Cardiac fibroblast (primary cell): ENCODE measurements around the gene CACNA1H.
"Not testable (repeated sequence)": the region's sequence is repeated elsewhere in the genome, so short reads cannot be mapped to it uniquely, and the experiment has no call there.

Experiments
- DNase-seq, 2 donors: peaks; one replicate each; pipeline versions ENCODE4 v3.0.0 to v3.0.0-alpha.2; 2010; ENCODE audit warnings: low read depth in 2 of 2
- H3K4me3 ChIP-seq, 2 donors: replicated peaks in 1 of 2; 1 replicate in 1 of 2; 2 replicates in 1 of 2; pipeline ENCODE4 v1.5.1; 2011; ENCODE audit warnings: low read depth in 2 of 2, low read length in 2 of 2, mild to moderate bottlenecking in 2 of 2, moderate library complexity in 1 of 2
- TF ChIP-seq, protein P1 (sequence below): IDR thresholded peaks from one replicate; pipeline ENCODE4 v1.5.1; 2011; ENCODE audit warnings: low read depth, mild to moderate bottlenecking, low read length, inconsistent platforms

CACNA1H gene

DNA sequence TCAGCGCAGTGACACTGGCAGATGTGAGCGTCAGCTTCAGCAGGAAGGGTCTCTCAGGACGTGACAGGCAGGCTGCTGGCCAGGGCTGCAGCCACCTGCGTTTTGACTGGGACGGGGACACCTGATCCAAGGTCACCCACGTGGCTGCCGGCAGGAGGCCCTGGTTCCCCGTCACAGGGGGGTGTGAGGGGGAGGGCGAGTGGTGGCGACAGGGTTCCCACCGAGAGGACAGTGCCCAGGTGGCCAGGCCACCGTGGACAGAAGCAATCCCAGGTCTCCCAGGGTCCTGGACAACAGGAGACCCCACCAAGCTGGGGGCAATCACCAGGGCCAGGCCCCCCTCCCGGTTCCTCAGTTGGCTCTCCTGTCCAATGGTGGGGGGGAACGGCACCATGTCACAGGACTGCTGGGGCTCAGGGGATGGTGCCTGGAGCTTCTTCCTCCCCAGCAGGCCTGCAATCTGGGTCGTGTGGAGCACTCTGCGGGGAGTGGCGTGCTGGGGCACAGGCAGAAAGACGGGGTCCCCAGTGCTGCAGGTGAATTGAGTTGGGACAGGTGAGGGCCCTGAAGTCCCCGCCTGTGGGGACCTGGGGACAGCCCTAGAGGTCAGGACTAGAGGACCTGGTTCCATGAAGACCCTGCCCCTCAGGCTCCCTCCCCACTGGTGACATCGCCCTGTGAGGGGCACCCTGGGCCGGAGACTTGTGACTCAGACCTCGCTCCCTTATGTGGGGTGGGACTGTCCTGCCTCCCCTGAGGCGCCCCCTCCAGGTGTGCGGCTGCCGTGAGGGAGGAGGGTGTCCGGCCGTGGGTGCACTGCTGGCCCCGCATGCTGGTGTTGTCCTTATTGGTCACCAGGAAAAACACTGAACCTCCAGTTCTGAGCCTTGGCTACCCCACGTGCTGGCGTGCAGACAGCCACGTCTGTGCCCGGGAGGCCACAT, 91.3 kb downstream of the CACNA1H start:
- not testable (repeated sequence) for H3K4me3 ChIP-seq, DNase-seq

DNA sequence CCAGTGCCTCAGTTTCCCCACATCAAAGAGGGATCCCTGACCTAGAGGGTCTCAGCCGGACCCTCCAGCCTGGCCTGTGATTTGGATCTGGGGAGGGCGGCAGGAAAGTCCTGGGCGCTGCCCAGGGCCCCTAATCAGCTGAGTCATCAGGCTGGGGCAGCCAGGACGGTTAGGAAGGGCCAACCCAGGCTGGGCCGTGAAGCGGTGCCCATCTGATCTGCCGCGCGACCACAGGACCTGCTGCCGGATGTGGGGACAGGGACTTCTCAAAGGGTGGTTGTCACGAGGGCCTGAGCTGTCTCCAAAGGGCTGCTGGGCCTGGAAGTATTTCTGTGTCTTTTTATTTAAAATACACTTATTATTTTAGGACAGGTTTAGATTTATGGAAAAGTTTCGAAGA, 92.0 kb downstream of the CACNA1H start:
- no peak overlapping the region for H3K4me3 ChIP-seq

DNA sequence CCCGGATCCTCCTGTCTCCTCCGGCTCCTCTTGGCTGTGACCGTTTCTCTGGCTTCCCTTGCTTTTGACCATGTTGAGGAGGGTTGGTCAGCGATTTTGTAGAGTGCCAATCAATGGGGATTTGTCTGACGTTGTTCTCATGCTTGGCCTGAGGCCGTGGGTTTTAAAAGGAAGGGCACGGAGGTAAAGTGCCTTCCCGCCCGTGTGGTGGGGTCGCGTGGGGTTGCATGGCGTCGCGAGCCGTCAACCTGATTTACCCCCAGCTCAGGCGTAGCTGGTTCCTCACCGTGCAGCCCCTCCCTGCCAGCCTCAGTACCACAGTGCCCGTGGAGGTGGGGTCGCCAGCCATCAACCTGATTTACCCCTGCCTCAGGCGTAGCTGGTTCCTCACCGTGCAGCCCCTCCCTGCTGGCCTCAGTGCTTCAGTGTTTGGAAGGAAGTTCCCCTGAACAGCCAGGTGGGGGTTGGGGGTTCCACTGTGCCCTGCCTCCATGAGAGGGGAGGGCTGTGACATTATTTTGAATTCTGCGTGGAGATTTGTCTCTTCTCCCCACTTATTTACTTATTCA, 92.6 kb downstream of the CACNA1H start:
- TF ChIP-seq, protein P1, sequence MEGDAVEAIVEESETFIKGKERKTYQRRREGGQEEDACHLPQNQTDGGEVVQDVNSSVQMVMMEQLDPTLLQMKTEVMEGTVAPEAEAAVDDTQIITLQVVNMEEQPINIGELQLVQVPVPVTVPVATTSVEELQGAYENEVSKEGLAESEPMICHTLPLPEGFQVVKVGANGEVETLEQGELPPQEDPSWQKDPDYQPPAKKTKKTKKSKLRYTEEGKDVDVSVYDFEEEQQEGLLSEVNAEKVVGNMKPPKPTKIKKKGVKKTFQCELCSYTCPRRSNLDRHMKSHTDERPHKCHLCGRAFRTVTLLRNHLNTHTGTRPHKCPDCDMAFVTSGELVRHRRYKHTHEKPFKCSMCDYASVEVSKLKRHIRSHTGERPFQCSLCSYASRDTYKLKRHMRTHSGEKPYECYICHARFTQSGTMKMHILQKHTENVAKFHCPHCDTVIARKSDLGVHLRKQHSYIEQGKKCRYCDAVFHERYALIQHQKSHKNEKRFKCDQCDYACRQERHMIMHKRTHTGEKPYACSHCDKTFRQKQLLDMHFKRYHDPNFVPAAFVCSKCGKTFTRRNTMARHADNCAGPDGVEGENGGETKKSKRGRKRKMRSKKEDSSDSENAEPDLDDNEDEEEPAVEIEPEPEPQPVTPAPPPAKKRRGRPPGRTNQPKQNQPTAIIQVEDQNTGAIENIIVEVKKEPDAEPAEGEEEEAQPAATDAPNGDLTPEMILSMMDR: no peak
- DNase-seq: no peak
- no peak overlapping the region for H3K4me3 ChIP-seq

More for the DNA sequence above, 92.0 kb downstream of the CACNA1H start:
- DNase-seq: no peak
- TF ChIP-seq, protein P1: no peak

DNA sequence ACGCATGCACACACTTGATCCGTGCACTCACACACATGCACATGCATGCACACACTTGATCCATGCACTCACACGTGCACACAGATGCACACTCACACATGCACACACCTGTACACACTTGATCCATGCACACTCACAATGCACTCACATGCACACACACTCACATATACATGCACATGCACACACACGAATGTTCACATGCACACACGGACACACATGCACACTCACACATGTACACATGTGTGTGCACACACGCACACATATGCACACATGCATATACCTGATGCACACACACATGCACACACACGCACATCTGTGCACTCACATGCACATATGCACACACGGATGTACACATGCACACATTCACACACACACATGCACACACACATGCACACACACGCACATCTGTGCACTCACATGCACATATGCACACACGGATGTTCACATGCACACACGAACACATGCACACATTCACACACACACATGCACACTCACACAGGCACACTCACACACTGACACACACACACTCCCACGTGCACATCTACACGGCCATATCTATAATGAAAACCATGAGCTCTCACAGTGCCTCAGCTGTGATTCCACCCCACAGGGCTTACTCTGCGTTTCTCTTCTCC, 95.1 kb downstream of the CACNA1H start:
- not testable (repeated sequence) for DNase-seq, H3K4me3 ChIP-seq

DNA sequence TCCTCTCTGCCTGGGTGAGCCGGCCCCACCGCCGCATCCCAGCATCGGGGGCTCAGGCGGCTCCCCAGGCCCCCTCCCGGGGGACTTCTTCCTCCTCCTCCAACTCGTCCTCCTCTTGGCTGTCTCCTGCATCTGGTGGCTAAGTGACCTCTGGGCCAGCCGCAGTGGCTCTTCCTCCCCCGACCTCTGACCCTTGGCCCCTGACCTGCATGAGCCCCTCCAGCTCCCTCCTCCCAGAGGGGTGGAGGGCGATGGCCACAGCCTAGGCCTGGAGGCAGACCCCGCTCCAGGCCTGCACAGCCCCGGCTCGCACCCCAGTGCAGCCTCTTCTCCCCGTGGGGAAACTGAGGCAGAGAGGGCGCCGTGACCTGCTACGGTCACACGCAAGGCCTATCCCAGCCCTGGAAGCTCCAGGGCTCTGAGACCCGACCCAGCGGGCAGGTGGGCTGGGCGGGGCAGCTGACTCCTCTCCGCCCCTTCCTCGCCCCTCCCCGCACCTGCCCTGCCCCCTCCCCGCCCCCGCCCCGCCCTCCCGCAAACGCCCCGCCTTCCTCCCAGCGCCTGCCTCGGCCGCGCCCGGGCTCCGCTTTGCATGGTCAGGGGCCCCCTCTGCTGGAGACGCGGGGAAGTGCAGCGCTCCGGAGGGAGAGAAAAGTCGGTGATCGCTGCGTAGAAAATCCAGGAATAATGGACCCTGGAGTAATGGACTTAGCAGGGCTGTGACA, 96.3 kb downstream of the CACNA1H start:
- DNase-seq, H3K4me3 ChIP-seq: not testable (repeated sequence)

DNA sequence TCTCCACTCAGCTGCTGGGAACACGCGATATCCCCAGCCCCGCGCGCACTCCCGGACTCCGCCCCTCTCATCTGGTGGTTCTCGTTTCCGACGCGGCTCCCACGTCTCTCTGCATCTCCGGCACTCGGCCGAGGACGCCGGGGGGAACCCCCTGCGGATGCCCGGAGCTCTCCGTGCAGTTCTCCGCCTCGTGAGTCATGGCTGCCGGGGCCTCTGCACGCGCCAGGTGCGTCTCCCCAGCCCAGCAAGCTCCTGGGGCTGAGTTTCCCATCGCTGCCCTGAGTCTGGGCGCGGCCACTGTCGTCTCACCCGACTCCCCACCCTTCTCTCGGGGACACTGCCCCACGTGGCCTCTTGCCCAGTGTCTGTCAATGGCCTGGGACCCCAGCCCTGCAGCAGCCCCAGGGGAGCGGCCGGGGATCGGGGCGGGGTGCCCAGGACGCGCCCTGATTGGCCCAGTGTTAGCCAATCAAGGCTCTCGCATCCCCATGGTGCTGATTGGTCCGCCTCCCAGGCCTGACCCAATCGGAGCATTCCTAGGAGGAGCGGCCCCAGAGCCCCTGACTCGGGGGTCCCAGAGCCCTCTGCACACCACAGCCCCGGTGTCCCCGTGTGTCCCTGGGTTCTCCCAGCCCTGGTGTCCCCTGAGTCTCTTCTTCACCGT, 100.9 kb downstream of the CACNA1H start:
- not testable (repeated sequence) for DNase-seq, H3K4me3 ChIP-seq

DNA sequence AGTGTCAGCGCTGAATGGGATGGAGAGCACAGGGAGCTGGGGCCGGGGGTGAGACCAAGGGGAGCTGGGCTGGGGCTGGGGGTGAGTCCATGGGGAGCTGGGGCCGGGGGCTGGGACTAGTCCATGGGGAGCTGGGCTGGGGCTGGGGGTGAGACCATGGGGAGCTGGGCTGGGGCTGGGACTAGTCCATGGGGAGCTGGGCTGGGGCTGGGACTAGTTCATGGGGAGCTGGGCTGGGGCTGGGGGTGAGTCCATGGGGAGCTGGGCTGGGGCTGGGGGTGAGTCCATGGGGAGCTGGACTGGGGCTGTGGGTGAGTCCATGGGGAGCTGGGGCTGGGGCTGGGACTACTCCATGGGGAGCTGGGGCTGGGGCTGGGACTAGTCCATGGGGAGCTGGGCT, 101.9 kb downstream of the CACNA1H start:
- not testable (repeated sequence) for H3K4me3 ChIP-seq, DNase-seq

DNA sequence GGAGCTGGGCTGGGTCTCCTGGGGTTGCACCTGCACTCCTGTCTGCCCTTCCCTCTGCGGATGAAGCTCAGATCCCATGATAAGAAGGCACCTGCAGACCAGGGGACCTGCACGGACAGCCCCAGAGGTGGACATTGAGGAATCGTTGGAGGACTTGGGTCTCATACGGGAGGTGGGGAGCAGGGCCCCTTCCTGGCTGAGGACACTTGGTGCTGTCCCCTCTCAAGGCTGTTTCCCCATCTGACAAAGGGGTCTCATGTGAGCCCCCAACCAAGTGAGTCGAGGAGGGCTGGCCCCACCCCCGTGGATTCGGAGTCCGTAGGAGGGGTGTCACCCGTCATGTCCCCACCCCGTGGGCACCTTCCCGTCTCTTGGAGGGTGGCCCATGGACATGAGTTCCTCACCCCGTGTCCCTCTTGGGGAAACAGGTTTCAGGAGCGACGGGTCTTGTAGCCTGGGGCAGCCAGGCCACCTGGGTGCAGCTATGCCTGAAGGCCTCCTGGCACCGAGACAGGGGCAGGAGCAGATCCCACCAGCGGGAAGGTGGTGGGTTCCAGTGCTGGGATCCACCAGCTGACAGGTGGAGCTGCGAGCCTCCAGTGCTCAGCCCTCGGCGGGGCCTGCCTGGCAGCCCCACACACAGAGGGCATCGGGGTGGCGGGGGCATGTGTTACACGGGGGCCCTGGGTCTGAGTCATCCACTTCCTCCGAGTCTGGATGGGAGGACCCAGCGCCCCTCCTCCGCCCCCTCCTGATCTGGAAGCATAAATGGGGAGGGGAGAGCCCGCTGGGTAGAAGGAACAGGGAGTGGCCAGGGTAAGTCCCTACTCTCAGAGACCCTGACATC, 102.6 kb downstream of the CACNA1H start, which contains the start of gene TPSD1:
TSS of gene TPSD1 (plus strand) at position 794 of the 847 bp plus-strand sequence. CDS start 212 bp downstream, outside the sequence.
- not testable (repeated sequence) for DNase-seq, H3K4me3 ChIP-seq

DNA sequence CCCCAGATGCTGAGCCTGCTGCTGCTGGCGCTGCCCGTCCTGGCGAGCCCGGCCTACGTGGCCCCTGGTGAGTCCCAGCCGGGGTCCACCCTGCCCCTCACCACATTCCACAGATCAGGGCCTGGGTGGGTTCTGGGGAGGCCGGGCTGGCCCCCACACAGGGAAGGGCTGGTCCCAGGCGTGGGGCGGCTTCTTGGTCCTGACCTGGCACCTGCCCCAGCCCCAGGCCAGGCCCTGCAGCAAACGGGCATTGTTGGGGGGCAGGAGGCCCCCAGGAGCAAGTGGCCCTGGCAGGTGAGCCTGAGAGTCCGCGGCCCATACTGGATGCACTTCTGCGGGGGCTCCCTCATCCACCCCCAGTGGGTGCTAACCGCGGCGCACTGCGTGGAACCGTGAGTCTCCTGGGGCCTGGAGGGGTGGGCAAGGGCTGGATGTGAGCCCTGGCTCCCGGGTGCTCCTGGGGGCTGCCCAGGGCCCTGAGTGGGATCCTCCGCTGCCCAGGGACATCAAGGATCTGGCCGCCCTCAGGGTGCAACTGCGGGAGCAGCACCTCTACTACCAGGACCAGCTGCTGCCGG, 103.5 kb downstream of the CACNA1H start:
- not testable (repeated sequence) for DNase-seq, H3K4me3 ChIP-seq
